HG03103 (cell line): ENCODE results near the gene TSPAN15.

Experiments used
- ATAC-seq: cut with Tn5 transposase; IDR thresholded peaks from one replicate; pipeline ENCODE4 v1.9.1; 2021; ENCODE audit warnings: low read depth; ENCODE audit not compliant: unreplicated experiment

TSPAN15 gene

DNA sequence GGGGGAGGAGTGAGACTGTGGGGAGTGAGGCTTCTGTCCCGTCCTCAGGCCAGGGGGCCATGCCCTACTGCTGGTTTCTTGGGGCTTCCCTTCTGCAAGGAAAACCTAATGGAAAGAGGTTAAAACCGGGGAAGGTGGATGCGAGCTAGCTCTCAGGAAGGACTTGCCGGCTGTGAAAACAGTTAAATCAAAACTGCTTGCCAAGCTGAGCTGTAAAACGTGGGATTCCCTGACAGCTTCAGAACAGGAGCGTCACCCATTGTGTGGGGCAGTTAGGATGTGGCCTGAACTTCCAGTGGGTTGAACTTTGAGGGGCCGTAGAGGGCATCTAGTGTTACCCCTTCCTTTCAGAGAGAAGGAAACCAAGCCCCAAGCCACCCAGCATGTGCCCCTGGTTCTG, 13.1 kb downstream of the TSPAN15 start:
- no peak for ATAC-seq

DNA sequence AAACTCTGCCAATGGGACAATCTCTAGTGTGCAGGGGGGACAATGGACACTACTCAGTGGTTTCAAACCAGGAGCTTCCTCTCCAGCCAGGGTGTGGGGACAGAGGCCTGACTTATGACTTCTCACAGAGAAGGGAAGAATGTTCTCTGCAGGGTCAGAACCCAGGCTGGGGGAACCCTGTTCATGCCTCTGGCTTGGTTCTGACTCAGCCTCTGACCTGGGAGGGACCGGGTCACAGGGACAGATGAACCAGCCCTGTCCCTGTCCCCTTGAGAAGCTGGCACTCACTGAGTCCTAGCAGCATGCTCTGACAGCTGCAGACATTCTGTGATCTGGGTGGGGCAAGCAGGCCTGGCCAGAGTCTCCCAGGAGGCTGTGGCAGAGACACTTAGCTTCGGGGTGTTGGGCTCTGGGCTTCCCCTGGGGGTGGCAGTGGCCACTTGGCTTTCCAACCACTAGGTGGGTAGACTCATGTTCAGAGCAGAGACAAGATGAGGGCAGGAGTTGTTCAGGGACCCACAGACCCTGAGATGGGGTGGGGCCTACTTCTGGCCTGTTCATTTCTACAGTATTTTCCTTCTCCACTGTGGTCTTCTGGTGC, 13.6 kb downstream of the TSPAN15 start:
- ATAC-seq, result no peak

DNA sequence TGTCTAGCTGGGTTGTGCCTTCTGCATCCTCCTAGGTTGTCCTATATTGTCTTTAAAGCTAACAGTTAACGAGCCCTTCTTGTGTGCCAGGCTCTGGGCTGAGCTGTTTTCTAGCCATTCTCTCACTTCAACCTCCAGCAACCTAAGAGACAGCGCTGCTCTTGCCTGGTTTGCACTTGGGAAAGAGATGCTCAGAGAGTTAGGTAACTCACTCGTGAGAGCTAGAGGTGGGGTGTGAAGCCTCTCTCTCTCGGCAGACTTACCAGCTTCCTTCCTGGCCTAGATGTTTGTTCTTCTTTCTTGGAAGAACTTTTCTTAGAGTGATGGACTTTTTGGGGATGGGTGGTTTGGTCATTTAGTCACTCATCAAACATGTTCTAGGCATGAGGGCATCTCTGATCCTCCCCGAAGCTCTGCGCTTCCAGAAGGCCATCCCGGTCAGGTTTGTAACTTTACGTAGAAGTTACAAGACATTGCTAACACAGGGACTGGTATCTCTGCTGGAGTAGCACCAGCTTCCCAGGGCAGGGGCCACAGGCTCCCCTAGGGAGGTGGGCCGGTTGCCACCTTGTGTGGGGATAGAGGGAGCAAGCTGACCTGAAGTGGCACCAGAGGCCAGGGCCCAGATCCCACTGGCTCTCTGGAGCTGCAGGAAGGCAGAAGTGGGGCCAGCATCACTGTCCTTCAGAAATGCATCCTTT, 14.3 kb downstream of the TSPAN15 start:
- no peak for ATAC-seq

DNA sequence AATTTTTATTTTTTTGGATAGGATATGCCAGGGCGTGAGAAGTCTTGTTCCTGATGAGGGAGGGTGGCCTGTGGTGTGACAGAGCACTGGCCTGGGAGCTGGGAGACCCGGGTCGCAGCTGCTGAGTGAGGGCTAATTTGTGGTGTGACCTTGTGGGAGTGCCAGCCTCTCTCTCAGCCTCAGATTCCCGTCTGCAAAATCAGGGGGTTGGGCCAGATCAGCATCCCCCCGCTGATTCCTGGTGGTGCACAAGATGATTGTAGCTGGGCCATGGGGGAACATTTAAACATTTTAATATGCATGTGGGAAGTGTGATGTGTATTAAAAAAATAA, 14.9 kb downstream of the TSPAN15 start:
- ATAC-seq, result no peak

DNA sequence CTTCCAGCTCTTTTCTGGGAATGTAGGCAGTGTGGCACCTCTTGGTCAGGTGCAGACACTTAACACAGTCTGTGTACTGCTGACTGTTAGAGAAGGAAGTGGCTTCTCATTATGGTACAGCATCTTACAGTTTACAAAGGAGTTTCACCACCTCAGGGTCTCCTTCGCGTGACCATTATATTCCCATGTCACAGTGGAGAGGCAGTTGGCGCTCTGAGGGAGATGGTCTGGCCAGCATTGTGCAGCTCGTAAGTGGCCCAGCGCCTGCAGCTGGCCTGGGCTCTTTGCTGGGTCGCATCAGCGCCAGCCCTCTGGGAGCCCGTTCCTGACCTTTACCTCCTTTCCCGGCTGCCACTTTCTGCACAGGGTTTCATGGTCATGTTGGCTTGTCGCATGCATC, 15.4 kb downstream of the TSPAN15 start:
- no peak for ATAC-seq

DNA sequence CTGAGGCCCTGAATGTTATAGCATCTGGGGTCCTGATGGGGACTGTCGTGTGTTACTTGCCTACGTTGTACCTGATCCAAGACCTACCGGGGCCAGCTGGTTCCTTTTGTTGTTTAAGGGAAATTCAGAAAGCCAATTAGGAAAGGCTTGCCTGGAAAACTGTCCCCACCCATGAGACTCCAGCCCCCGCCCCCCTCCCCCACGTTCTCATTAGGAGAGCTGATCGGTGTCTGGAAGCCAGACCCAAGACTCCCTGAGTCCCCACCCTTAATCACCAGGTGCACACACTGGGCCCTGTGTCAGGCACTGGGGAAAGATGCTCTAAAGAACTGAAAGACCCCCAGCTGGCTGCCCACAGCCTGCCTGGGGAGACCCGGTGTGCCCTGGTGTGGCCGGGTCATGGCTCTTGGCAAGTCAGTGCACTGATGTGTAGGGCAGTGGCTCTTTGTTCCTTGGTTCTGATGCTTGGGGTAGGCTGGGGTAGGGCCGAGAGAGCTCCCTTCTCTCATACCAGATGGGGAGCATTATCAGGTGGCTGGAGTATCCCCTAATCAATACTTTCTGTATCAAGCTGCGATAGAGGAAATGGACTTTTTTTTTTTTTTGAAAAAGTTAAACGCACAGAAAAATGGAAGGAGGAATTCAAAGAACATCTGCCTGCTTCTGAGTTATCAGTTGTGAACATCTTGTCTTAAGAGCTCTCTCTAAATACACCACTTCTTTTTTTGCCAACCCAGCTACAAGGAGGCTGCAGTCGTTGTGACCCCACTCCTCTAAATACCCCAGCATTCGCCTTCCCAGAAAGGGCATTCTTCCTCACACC, 16.9 kb downstream of the TSPAN15 start:
- no peak for ATAC-seq

DNA sequence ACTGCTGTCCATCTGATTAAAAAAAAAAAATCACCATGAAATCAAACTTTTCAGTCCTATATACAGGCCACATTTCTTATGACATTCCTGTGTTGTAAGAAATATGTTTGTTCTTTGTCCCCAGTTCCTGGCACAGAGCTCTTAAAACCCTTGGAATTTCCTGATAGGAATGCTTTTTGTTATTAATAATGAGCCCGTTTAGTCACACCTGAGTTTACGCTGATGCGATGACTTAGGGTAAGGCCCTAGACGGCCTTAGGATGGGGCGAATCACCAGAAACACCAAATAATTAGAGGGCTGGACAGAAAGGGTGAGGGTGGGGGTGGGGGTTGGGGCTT, 17.5 kb downstream of the TSPAN15 start:
- no peak for ATAC-seq

DNA sequence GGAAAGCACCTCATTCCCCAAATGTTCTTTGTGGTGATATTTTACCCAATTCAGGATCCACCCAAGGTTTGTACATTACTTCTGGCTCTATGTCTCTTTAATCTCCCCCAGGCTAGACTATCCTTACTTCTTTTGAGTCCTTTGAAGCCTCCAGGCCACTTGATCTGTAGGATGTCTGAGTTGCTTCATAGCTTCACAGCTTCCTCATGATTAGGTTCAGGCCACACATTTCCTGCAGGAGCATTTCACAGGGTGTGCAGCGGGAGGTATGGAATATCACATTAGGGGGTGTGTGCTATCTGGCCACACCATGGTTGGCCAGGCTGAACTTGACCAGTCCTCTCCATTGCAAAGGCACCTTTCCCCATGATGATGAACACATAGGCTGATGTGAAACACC, 18.7 kb downstream of the TSPAN15 start:
- no peak for ATAC-seq

DNA sequence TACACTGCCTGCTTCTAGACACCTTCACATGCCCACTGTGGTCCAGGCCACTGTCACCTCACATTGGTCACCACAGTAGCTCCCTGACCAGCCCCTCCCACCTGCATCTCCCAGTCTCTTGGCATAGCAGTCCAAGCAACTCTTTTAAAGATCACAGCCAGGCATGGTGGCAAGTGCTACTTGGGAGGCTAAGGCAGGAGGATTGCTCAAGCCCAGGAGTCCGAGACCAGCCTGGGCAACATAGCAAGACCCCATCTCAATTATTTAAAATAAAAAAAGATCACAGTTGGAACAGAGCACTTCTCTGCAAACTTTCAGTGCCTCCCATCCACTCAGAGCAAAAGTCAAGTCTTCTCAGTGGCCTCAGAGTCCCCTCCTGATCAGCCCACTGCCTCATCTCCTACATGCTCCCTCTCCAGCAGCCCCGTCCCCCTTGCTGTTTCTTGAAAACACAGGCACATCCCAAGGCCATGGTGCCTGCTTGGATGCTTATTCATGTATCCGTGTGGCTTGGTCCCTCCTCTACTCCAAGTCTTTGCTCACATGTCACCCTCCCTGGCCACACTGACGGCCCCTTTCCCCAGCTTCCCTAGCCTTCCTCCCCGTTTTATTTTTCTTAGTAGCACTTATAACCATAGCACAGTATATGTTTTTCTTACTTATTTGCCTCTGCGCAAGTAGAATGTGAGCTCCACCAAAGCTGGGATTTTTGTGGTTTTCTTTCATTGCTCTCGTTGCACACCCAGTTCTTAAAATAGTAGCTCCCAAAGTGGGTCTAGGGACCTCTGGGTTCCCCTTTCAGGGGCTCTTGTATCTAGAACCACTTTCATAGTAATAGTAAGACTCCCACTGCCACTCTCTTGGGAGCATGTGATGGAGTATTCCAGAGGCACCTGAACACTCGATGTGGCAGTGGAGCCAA, 19.5 kb downstream of the TSPAN15 start:
- no peak for ATAC-seq

DNA sequence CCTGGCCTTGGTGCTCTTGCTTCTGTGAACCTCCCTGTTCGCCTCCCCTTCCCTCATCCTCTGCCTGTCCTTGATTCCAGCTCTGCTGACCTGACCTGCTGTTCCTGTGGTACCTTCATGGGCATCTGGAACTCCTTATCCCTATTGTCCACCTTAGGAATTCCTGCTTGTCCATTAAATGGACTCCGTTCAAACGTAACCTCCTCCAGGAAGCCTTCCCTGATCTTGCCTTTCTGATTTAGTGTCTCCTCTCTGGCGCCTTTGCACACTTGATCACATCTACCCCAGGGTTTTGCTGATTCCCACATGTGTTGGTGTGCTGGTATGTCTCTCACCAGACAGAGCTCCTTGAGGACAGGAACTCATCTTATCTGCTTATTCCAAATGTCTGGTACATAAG, 20.9 kb downstream of the TSPAN15 start:
- no peak for ATAC-seq

DNA sequence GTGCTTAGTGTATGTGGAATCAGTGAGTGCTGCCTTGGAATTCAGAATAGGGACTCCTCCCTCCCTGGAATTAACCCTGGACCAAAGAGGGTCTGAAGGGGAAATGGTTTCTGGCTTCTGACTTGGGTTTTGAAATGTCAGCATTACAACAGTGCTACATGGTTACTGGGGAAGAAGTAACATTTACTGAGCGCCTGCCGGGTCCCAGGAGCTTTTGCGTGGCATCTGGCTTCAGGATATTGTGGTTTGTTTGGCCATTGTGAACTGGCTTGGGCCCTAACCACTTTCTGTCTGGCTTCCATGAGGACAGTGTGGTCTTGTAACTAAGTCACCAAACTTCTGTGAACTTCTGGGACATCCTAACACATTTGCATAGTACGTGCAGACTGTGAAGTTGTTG, 21.3 kb downstream of the TSPAN15 start:
- no peak for ATAC-seq

DNA sequence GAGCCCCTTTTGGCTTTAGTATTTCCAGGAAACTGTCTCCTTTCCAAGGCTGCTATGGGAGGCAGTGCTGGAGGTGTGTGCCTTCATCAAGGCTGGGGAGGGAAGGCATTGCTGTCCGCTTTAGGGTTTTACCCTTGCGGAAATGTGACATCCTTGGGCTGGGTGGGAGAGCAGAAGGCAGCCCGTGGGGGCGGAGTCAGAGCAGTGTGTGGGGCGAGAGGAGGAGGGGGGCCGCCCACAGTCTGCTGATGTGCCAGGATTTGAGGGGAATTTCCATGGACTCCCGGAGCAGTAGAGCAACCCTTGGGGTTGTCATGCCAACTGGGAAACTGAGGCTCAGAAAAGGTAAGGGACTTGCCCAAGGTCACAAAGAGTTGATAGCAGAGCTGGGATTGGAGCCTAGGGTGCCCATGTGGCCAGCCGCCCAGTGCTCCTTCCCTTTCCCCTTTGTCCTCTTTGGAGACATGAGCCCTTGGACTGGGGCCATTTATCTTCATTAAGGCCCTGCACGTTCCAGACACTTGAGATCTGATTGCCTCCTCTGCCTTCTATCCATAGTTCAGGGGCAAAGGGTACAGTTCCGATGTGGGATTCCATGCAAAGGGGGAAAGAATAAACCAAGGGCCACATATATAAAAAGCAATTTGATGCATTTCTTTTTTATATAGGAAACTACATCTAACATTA, 22.2 kb downstream of the TSPAN15 start:
- no peak for ATAC-seq

DNA sequence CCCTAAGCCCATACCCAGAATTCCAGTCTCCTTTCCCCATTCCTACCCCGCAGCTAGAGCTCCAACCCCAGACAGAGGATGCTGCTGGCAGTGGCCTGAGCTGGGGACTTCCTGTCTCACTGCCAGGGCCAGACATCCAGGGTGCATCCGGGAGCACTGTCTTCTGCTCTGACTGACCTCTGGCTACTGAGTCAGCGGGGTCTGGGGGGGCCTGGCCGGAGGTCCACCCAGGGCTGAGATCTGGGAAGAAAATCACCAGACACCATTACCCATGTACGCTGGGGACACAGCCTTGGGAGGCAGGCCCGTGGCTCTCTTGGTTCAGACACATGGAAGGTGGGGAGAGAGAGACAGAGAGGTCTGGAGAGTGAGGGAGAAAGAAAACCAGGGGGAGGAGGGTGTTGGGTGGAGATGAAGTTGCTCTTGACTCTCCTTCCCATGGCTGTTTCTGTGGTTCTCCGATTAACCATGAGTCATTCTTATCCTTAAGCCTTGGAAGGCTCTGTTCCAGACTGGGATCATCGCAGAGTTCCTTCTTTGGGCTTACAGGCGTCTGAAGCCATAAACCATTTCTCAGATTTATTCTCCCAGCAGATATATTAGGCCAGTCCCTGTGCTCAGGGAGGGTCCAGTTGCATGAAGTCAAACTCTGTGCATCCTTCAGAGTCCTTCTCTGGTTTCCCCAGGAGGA, 23.6 kb downstream of the TSPAN15 start:
- no peak for ATAC-seq

DNA sequence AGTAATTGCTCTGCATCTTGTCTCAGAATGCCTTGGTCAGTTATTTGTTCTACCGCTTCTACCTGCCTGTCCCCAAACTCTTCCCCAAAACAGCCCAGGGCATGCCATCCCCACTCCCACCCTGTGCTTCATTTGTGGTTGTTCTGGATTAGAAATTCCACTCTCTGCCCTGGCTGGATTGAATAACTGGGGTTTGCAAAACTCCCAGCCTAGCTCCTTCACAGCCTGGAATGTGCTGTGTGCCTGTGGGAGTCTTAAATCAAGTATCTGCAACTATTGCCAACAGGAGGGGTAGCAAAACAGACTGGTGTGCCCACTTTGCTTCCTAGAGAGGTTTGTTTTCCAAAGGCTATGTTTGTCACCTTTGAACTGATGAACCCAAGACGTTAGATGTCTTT, 24.2 kb downstream of the TSPAN15 start:
- no peak for ATAC-seq

DNA sequence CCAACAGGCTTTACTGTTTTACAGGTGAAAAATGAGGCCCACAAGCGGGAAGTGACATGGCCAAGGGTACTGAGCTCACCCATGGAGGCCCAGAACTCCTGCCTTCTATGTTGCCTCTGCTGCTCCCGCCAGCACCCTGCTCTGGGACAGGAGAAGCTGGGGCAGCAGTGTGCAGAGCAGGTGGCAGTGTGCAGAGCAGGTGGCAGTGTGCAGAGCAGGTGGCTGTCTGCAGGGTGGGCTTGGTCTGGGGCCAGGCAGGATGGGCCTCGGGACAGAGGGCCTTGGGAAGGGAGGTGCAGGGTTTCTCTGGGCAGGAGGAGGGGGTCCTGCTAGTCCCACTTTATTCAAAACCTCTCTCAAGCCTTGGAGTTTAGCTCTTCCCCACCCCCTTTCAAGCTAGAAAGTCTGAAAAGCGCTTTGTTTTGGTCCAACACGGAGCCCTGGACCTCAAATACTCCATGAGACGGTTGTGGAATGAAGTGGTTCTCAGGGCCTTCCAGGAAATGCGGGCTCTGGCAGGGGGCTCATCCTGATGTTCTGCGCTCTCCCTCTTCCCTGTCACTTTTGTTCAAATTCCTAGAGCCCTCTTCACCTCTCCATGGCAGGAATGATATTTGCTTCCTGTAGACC, 26.8 kb downstream of the TSPAN15 start:
- no peak for ATAC-seq

DNA sequence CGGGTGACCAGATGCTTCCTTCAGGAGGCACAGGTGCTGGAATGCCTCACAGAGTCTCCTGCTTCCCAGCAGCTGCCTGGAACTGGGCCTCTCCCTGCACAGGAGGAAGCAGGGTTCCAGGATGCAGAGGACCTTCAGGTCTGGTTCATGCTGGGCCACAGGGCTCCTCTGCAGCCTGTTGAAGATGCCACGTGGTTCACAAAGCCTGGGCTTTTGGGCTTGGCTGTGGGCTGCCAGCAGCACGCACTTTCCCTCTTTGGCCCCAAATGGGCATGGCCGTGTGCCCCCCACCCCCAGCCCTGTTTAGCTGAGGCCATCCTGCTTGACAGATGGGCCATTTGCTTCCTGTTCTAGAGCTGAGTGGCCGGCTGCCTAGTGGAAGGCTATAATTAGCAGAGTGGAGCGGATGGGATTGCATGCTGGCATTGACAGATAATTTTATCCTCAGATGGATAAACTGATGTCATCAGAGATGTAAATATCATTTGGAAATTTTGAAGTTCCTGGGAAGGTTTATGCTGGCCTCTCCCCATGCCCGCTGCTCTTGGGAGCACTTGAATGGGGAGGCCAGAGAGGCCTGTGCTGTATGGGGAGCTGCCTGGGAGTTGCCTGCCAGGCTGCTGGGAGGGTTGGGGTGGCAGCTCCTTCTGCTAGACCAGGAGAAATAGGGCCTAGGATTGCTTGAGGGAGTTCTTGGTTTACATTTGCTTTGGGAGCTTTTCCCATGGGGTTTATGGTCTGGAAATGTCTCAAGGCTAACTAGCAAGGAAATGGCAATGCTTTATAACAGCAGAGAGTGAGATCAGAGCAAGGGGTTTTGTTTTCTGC, 28.2 kb downstream of the TSPAN15 start:
- no peak for ATAC-seq

DNA sequence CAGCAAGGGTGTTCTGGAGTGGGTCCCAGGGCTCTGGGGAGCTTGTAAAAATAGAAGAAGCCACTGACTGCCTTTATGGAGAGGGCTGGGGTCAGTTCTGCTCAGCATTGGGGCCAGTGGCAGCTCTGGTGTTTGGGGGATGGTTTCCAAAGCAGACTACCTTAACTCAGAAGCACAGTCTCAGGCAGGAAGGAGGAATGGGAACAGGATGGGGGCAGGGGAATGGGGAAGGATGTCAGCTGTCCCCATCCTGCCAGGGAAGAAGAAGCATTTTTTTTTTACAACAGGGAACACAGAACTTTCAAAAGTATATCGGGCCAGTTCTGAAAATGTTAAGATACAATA, 28.8 kb downstream of the TSPAN15 start:
- no peak for ATAC-seq

DNA sequence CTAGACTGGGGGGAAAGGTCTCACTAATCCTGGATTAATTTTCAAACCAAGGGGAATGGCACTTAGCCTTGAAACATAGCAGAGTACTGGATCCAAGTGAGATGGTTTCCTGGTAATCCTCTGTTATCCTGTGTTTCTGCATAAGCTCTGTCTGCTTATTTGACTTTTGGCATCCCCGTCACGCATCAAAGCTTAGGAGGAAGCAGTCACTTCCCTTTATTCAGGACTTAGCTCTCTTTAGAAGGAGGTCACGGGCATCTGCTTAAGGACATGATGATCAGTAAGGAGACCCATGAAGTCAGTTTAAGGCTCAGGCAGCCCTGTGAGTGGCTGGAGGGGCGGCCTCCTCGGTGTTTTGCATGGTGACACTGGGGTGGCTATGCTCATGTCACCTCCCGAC, 30.0 kb downstream of the TSPAN15 start:
- no peak for ATAC-seq
